GM11168 (cell line): ENCODE data around the gene PIEZO2.

Experiments used
- in situ Hi-C: fragments of 300-500 bp; cut with MboI; formaldehyde crosslinking; loops from one replicate; pipeline ENCODE4 v1.12.0; 2022; ENCODE audit warnings: low sequenced_read_pairs; ENCODE audit not compliant: unreplicated experiment

PIEZO2 gene

DNA sequence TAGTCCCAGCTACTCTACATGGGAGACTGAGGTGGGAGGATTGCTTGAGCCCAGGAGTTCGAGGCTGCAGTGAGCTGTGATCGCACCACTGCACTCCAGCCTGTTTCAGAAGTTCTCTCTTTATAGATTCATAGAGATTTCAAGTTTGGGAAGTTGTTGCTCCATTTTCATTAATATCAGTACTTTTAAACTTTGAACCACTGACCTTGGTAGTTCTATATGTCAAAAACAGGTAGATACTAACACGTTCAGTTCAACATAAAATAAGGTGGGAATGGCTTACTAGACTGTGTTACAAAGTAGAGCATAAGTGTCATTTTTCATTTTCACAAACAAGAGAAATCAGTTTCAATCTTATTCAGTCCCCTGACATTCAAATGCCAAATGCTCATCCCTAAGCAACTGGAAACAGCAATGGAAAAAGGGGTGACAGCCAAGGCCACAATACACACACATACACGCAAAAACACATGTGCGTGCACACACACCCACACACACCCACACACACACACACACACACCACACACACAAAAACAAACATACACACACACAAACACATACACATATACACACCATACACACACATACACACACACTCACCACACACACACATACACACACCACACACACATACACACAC, 71.7 kb downstream of the PIEZO2 start:
- in situ Hi-C loops = no loop called here

GRCh38 chr18:11074889-11075288, 74.5 kb downstream of the PIEZO2 start:
- in situ Hi-C loops = no loop called here

GRCh38 chr18:11073971-11074370, 75.4 kb downstream of the PIEZO2 start:
- in situ Hi-C loops = no loop called here

GRCh38 chr18:11072632-11073031, 76.7 kb downstream of the PIEZO2 start:
- in situ Hi-C loops = no loop called here

DNA sequence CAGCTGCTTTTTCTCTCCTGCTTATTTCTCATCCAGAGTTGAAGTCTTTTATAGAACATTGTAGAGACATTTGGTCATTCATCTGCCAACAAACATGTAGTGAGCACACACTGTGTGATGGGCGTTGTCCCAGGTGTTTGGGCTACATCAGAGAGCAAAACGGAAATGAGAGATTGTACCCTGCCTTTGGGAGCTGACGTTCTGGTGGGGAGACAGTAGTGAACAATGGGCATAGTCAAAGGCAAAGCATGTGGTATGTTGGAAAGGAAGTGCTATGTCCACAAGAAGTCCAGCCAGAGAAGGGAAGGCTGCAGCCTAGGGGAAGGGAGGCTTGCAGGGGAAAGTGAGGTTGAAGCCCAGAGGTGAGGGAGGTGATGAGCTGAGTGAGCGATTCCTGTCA, 78.1 kb downstream of the PIEZO2 start:
- in situ Hi-C loops = no loop called here

- in situ Hi-C loops = no loop called here
Measured at GRCh38 chr18:11070593-11070992, 78.8 kb downstream of the PIEZO2 start.

DNA sequence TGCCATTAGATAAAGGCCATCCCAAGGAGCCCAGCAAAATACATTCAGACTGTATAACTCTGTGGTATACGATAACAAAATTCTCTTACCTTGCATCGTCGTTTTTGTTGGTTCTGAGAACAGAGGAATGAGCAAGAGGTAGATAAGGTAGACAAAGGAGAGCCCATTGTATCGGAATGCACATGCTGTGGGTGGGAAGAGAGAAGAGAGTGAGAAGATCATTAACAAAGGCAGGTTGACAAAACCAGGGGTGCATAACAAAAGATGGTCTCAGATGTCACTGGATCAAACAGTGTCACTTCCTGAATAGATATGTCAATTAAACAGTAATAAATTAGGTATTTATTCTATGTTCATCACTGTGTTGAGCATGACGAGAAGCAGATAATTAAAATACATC, 83.3 kb downstream of the PIEZO2 start:
- in situ Hi-C loops = no loop called here

DNA sequence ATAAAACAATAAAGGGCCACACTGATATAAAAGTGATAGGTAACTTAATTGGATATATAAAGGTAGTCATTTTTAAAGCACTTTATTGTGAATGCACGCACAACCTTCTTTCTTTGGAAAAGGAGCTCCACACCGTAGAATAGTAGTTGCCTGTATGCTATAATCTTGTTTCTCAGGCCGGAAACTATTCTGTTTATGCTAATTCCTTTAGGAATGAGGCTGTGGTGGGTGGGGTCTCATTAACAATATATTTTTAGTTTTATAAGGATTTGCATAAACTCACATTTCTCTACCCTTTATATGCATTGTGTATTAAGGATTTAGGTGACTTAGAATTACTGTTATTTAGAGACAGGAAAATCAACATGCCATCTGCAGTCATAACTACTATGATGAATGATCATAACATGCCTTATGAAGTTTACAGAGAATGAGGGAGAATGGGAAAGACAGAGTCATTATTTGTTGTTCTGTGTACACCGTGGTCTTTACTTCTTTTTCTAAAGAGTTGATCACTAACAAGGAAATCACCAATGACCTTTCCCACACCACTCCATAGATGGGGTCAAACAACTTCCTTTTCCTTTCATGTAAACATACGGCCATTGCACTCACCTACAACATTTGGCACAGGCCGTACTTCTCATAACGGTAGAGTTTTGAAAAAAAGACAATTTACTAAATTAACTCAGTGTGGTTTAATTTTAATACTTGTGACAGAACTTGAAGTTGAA, 84.5 kb downstream of the PIEZO2 start:
- in situ Hi-C loops = no loop called here

DNA sequence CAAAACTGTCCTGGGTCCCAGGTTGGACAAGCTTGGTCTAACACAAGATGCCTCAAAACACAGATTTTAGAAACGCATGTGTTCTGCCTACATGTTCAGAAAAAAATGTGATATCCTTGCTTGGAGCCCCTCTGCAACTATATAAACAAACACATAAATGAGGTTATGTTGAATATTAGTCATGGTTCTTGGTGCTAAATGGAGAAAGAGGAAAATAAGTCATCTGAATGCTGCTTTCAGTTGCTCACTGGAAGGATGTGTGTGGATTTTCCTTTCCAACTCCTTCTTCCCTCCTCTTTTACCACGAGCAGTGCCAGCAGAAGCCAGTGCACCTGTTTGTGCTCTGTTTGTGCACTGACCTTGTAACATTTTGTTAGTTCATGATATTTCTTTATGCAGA, 85.3 kb downstream of the PIEZO2 start:
- in situ Hi-C loops = no loop called here

DNA sequence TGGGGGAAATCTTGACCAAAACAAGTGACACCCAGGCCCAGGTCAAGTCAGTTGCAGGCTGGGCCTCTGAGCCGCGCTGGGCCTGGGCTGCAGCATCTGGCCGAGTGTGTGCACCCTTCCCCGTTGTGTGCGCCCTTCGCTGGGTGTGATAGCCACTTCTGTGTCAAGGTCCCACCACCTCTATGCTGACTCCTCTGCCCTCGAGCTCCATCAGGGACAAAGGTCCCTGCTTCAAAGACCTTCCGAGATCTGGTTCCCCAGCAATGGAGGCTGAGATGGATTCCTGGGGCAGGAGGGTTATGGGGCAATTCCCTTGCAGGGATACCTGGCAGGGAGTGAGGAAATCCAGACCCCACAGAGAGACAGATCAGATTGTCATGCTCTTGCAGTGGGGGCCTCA, 93.6 kb downstream of the PIEZO2 start:
- in situ Hi-C loops = no loop called here

DNA sequence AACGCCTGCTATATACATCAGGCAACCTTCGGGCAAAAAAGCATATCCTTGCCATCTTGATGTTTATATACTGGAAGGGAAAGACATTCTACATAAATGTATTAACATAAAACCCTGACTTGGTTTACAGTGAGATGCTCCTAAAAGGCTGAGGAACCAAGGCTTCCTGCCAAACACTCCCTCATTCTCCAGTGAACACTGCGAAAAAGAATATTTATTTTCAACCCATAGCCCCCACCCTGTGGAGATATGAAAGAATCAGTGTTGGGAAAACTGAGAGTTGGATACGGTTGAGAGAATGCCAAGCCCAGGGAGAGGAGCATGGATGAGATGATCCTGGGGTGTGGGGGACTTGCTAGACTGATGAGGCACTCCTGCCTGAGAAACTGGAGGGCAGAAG, 94.9 kb downstream of the PIEZO2 start:
- in situ Hi-C loops = no loop called here

GRCh38 chr18:11053293-11053692, 96.1 kb downstream of the PIEZO2 start:
- in situ Hi-C loops = no loop called here

GRCh38 chr18:11052800-11053199, 96.6 kb downstream of the PIEZO2 start:
- in situ Hi-C loops = no loop called here

DNA sequence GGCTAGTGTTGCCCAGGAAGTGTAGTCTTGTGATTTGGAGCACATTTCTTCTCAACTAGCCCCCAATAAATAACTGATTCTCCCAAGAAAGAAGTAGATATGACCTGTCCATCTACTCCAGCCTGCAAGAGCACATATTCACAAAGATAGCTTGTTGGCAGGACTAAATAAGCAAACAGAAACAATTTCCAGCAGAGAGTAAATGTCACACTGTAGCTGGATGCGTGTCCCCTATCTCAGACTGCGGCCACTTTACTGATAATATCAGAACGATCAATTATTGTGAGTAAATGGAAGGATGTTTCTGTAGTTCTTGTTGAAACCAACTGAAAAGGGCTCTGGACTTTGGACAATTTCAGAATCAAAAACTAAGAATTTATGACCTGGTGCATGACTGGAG, 97.9 kb downstream of the PIEZO2 start:
- in situ Hi-C loops = no loop called here

DNA sequence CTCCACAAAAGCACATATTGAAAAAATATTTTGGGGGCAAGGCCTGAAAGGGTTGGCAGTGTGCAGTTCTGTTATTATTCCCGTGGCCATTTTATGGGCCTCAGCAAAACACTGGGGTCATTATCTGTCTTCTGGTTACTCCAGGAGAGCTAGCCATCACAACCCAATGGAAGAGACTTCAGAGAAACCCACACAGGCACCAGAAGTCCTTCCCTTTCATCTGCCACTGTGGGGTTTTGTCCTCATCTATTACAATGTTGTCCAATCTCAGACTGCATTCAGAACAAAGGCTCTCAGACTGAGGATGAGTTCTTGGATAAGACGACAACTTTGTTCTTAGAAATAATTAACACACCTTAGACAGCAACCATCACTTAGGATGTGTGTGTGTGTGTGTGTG, 98.4 kb downstream of the PIEZO2 start:
- in situ Hi-C loops = no loop called here

DNA sequence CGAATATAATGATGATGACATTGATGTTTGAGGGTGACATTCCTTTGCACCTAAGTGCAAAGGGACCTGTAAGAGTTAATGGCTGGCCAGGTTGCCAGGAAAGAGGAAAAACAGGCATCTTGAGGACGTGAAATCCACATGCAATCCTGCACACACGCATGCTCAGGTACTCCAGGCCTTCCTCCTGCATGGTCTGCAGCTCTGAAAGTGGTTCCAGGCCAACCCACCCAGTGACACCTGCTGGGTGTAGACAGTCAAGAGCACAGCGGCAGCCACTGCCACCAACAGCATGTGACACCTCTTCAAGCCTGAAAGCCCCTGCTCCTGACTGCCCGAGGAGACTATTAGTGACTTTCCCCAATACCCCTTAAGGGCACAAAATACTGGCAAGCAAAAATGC, 101.6 kb downstream of the PIEZO2 start:
- in situ Hi-C loops = loop anchor here (10.0 kb wide), 1 partner anchor 97 kb away; the partner anchor contains the start of gene PIEZO2

- in situ Hi-C loops = loop anchor here (10.0 kb wide), 1 partner anchor 98 kb away; the partner anchor contains the start of gene PIEZO2
Measured at GRCh38 chr18:11047156-11047555, 102.2 kb downstream of the PIEZO2 start.

DNA sequence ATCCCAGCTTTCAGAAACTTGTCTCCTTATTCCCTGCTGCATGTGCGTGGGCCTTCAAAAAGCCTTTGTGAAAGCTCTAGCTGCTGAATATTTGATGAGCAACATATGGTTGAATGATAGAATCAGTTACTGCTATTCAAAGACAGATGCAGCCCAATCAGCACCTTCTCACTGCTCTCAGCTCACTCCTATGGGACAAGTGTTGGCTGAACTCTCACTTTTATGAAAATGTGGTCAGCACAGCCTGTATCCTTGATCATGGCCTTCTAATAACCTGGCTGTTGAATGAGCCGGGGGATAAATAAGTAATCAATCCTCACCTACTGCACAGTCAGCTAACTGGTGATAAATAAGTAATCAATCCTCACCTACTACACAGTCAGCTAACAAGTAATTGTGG, 103.2 kb downstream of the PIEZO2 start:
- in situ Hi-C loops = loop anchor here (10.0 kb wide), 1 partner anchor 99 kb away; the partner anchor contains the start of gene PIEZO2

DNA sequence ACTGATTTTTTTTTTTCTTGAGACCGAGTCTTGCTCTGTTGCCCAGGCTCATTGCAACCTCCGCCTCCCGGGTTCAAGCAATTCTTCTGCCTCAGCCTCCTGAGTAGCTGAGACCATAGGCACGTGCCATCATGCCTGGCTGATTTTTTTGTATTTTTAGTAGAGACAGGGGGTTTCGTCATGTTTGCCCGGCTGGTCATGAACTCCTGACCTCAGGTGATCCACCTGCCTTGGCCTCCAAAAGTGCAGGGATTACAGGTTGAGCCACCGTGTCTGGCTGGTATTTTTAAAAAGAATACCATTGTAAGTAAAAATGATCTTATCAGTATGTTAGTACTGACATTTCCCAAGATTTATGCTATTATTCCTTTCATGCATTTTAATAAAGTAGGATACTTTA, 105.7 kb downstream of the PIEZO2 start:
- in situ Hi-C loops = loop anchor here (10.0 kb wide), 1 partner anchor 101 kb away; the partner anchor contains the start of gene PIEZO2

DNA sequence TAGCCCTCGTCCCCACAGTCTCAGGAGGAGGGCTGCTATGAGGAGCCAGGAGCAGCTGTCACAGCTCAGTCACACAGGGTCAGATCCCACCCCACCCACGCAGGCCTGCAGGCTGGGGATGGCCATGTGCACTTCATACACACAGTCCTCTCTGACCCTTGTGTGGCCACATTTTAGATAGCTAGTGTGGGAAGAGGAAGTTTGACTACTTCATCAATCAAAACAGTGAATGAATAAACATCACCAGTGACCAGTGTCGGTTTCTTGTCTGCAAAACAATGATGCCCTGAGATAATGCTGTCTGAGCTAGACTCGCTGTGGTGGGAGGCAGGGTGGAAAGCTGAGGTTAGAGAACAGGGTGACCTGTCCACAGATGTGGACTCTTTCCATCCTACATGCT, 107.1 kb downstream of the PIEZO2 start:
- in situ Hi-C loops = loop anchor here (10.0 kb wide), 1 partner anchor 103 kb away; the partner anchor contains the start of gene PIEZO2

DNA sequence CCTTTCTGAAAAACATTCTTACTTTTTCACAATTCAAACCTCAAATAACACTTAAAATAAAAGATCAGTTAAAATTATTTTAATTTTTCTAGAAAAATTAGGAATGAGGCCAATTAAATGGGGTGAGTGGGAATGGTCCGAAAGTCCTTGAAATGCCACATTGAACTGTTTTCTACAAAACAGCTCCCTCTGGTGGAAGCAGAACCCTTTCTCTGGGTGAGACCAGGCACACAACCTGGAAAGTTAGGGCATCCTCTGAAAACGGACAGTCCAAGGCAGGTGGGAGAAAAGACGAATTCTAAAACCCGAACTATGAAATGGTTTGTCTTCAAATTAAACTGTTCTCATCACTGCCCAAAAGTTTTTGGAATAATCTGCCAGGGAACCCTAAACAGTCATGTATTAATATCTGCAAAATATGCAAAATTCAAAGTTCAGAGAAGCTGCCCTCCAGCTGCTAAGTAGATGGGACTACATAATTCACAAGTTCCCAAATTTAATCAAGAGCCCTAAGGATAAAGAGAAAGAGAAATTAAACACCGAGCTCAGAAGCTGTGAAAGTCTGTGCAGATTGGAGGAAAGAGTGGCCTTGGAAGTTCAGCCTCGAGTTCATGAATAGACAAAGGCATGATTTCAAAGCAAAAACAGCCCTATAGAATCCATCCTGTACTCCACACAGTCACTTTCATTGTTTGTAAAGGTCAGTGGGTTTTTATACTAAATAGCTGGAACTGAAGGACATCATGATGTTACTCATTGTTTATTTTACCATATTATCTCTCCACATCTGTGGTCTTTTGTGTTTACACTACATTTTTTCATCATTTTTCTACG, 108.3 kb downstream of the PIEZO2 start:
- in situ Hi-C loops = loop anchor here (10.0 kb wide), 1 partner anchor 104 kb away; the partner anchor contains the start of gene PIEZO2
